Endothelial cell of umbilical vein (primary cell): Measurements from ENCODE around the gene ARPC1B. TPM values are rescaled to one million over a fixed set of nuclear protein-coding genes. Genes with fewer than 3 reads are reported as not detected.

Source experiments
- BruUV-seq: library from RNA; stranded (reverse); fragments of 400-500 nt; replicated peaks from 2 replicates; lab custom pipeline; 2021; lab: Mats Ljungman, UMichigan
- CTCF ChIA-PET: fragments of 300-600, 350-600 bp; sonication (Branson Sonifier 250); formaldehyde crosslinking; loops from one replicate; lab custom pipeline; 2021; ENCODE audit warnings: antibody characterized with exemption, inconsistent platforms; lab: Charles Lee
- POLR2A ChIA-PET: fragments of 300-600, 350-600 bp; sonication (Branson Sonifier 250); formaldehyde crosslinking; loops from one replicate; lab custom pipeline; 2021; ENCODE audit warnings: antibody characterized with exemption, inconsistent platforms; lab: Charles Lee
- DNase-seq: peaks from one replicate; pipeline ENCODE4 v3.0.0-alpha.2; 2011; ENCODE audit warnings: low read depth, low spot score
- FAIRE-seq: peaks from 2 replicates; lab custom pipeline; 2011; peaks lifted over from hg19 to GRCh38; lab: Jason Lieb, UNC
- H2AFZ ChIP-seq: 2 replicates; pipeline ENCODE4 v1.6.0; 2012; ENCODE audit warnings: low read depth, low read length, control low read depth, inconsistent platforms
- H3K27ac ChIP-seq: 2 replicates; pipeline ENCODE4 v1.5.1; 2011; ENCODE audit warnings: low read depth, mild to moderate bottlenecking, control low read depth, low read length, moderate library complexity; ENCODE audit not compliant: insufficient read depth
- H3K27me3 ChIP-seq, 2 experiments: 2 replicates each; pipeline versions ENCODE4 v1.6.0 to v1.6.1; 2011; ENCODE audit warnings: low read length in 2 of 2, mixed read lengths in 1 of 2; ENCODE audit not compliant: control insufficient read depth in 2 of 2, insufficient read depth in 2 of 2
- H3K36me3 ChIP-seq, 2 experiments: 2 replicates in 1 of 2; 3 replicates in 1 of 2; pipeline ENCODE4 v1.5.1; 2011; ENCODE audit warnings: low read length in 2 of 2, mild to moderate bottlenecking in 1 of 2, moderate library complexity in 1 of 2; ENCODE audit not compliant: control insufficient read depth in 2 of 2, insufficient read depth in 2 of 2; ENCODE audit errors: extremely low read depth in 1 of 2
- H3K4me1 ChIP-seq: 3 replicates; pipeline ENCODE4 v1.5.1; 2011; ENCODE audit warnings: mild to moderate bottlenecking, low read length; ENCODE audit not compliant: control insufficient read depth, insufficient read depth; ENCODE audit errors: extremely low read depth
- H3K4me2 ChIP-seq: 2 replicates; pipeline ENCODE4 v1.6.1; 2011; ENCODE audit warnings: low read length, control low read depth, mixed read lengths; ENCODE audit not compliant: insufficient read depth
- H3K4me3 ChIP-seq, 3 experiments: fragments of 200-600 bp in 1 of 3; sonication (generic), shearing (Covaris generic) in 1 of 3; replicated peaks in 1 of 3; 2 replicates each; pipeline ENCODE4 v1.5.1; 2011 to 2016; ENCODE audit warnings: control low read depth in 3 of 3, low read length in 3 of 3, mild to moderate bottlenecking in 2 of 3, inconsistent platforms in 1 of 3, low read depth in 1 of 3, moderate library complexity in 1 of 3; ENCODE audit not compliant: insufficient read depth in 1 of 3
- H3K79me2 ChIP-seq: 2 replicates; pipeline ENCODE4 v1.6.0; 2012; ENCODE audit warnings: low read length, inconsistent platforms; ENCODE audit not compliant: control insufficient read depth, insufficient read depth
- H3K9ac ChIP-seq: replicated peaks from 2 replicates; pipeline ENCODE3; 2011; ENCODE audit warnings: low read length, control low read depth; ENCODE audit not compliant: insufficient read depth; ENCODE audit errors: extremely low read depth
- H3K9me1 ChIP-seq: replicated peaks from 3 replicates; pipeline ENCODE4 v1.6.0; 2011; ENCODE audit warnings: mild to moderate bottlenecking, low read length; ENCODE audit not compliant: control insufficient read depth, insufficient read depth; ENCODE audit errors: extremely low read depth
- H3K9me3 ChIP-seq: replicated peaks from 2 replicates; pipeline ENCODE4 v1.5.1; 2012; ENCODE audit warnings: low read length, inconsistent platforms; ENCODE audit not compliant: control insufficient read depth, insufficient read depth
- H4K20me1 ChIP-seq: replicated peaks from 2 replicates; pipeline ENCODE3; 2011; ENCODE audit warnings: mild to moderate bottlenecking, low read length; ENCODE audit not compliant: control insufficient read depth, insufficient read depth; ENCODE audit errors: extremely low read depth
- EZH2 ChIP-seq: IDR thresholded peaks from 2 replicates; pipeline ENCODE4 v1.6.1; 2012; ENCODE audit warnings: borderline replicate concordance, low read depth, mild to moderate bottlenecking, moderate library complexity, low read length, inconsistent platforms; ENCODE audit not compliant: severe bottlenecking
- FOS ChIP-seq: IDR thresholded peaks from 2 replicates; pipeline ENCODE4 v1.6.1; 2011; ENCODE audit warnings: mild to moderate bottlenecking, low read length, moderate library complexity, borderline replicate concordance; ENCODE audit not compliant: insufficient read depth
- GATA2 ChIP-seq: IDR thresholded peaks from 2 replicates; pipeline ENCODE4 v1.7.0; 2011; ENCODE audit warnings: low read depth, mild to moderate bottlenecking, moderate library complexity, mixed read lengths, low read length; ENCODE audit not compliant: insufficient read length, insufficient read depth
- JUN ChIP-seq: IDR thresholded peaks from 2 replicates; pipeline ENCODE4 v1.6.1; 2011; ENCODE audit warnings: borderline replicate concordance, low read depth; ENCODE audit not compliant: insufficient read length, insufficient read depth
- MYC ChIP-seq: IDR thresholded peaks from one replicate; pipeline ENCODE4 v1.6.1; 2011; ENCODE audit warnings: mild to moderate bottlenecking, low read depth, low read length
- POLR2A ChIP-seq: IDR thresholded peaks from 2 replicates; pipeline ENCODE4 v1.6.1; 2012; ENCODE audit warnings: low read depth, mild to moderate bottlenecking, control low read depth, low read length
- POLR2AphosphoS5 ChIP-seq: IDR thresholded peaks from 2 replicates; pipeline ENCODE4 v1.6.1; 2012; ENCODE audit warnings: low read depth, mild to moderate bottlenecking, control low read depth, low read length, moderate library complexity; ENCODE audit not compliant: insufficient read depth
- dilution Hi-C: fragments of 300-500 bp; cut with MboI; formaldehyde crosslinking; loops from one replicate; pipeline ENCODE4 v1.15.0; 2019; ENCODE audit warnings: low sequenced_read_pairs; ENCODE audit not compliant: extremely low pct_ligation_motif_present
- intact Hi-C: fragments of 100-400 bp; cut with micrococcal nuclease; formaldehyde crosslinking; loops from one replicate; pipeline ENCODE4 v1.10.0; 2022
- polyA plus RNA-seq, 4 experiments: library from polyadenylated mRNA; depleted of rRNA in 3 of 4; stranded (reverse) in 3 of 4; unstranded in 1 of 4; fragments of >200 nt; gene quantifications; 2 replicates each; pipeline versions ENCODE4 v1.2.1 to v1.2.3, GENCODE V29; 2011 to 2012; ENCODE audit warnings: missing spikeins in 1 of 4
- total RNA-seq: library from RNA; stranded (reverse); gene quantifications from 2 replicates; pipeline ENCODE4 v1.2.3, GENCODE V29; 2021
- TF ChIP-seq, protein P1 (sequence below): IDR thresholded peaks from 2 replicates; pipeline ENCODE4 v1.6.1; 2011; ENCODE audit not compliant: insufficient read depth, insufficient read length
- TF ChIP-seq, protein P2 (sequence below), 2 donors: IDR thresholded peaks; 1 replicate in 1 of 2; 2 replicates in 1 of 2; pipeline ENCODE4 v1.5.1; 2011; ENCODE audit warnings: low read length in 2 of 2, mild to moderate bottlenecking in 2 of 2, moderate library complexity in 2 of 2, control low read depth in 1 of 2, inconsistent platforms in 1 of 2, low read depth in 1 of 2; ENCODE audit not compliant: insufficient read depth in 1 of 2; ENCODE audit errors: extremely low read depth in 1 of 2

Gene ARPC1B
- total and polyA plus RNA-seq, 2 donors (not counting 3 experiments of a cell fraction or from before 2014, with no cell fraction given), result 232 to 831 TPM

DNA sequence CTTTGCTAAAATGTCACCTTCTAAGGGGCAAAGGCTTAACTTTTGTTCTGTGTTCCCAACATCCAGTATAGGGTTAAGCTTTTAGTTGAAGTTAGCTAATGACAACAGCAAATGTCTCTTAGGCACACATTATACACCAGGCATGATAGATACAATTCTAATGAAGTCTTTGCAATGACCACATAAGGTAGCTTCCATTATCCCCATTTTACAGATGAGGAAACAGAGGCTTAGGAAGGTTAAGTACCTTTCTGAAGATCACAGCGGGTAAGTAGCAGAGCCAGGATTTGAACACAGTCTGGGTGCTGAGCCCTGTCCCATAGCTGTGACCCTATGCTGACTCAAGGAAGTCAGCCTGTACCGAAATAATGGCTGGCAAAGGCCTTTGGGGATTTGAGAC, 36.1 kb downstream of the ARPC1B start:
- Histone ChIP-seq H3K4me2 (no peak overlapping the region), H3K79me2 (peaks cover 50% of the 10 kb centered on the region), H2AFZ (no peak overlapping the region), H3K9me3 (no peaks in the 10 kb centered on the region), H3K36me3 (peaks cover 9 to 10% of the 10 kb centered on the region in 2 experiments), H3K4me1 (peaks cover 21% of the 10 kb centered on the region), H3K27ac (no peak overlapping the region), H3K9ac (no peak overlapping the region), H3K9me1 (no peaks in the 10 kb centered on the region), H4K20me1 (peaks cover 3% of the 10 kb centered on the region), H3K27me3 (no peaks in the 10 kb centered on the region), H3K4me3 (no peak overlapping the region)
- dilution Hi-C loops (no loop called here), intact Hi-C loops (no loop called here)
- TF ChIP-seq MYC, result no peak
- TF ChIP-seq POLR2A, result no peak
- TF ChIP-seq, protein P1, sequence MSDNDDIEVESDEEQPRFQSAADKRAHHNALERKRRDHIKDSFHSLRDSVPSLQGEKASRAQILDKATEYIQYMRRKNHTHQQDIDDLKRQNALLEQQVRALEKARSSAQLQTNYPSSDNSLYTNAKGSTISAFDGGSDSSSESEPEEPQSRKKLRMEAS, result no peak
- no peak for TF ChIP-seq POLR2AphosphoS5
- no peak for TF ChIP-seq EZH2
- TF ChIP-seq FOS, result no peak
- no peak for TF ChIP-seq JUN
- TF ChIP-seq, protein P2, sequence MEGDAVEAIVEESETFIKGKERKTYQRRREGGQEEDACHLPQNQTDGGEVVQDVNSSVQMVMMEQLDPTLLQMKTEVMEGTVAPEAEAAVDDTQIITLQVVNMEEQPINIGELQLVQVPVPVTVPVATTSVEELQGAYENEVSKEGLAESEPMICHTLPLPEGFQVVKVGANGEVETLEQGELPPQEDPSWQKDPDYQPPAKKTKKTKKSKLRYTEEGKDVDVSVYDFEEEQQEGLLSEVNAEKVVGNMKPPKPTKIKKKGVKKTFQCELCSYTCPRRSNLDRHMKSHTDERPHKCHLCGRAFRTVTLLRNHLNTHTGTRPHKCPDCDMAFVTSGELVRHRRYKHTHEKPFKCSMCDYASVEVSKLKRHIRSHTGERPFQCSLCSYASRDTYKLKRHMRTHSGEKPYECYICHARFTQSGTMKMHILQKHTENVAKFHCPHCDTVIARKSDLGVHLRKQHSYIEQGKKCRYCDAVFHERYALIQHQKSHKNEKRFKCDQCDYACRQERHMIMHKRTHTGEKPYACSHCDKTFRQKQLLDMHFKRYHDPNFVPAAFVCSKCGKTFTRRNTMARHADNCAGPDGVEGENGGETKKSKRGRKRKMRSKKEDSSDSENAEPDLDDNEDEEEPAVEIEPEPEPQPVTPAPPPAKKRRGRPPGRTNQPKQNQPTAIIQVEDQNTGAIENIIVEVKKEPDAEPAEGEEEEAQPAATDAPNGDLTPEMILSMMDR (IDR thresholded peaks at IDR 0.05; ENCODE audit: extremely low read depth in 1 of 2, insufficient read depth in 1 of 2, low read depth in 1 of 2, low read length in 2 of 2), result no peak
- TF ChIP-seq GATA2, result no peak
- DNase-seq (no peak), FAIRE-seq (no peak)
- ChIA-PET POLR2A (no interaction called here), CTCF (no interaction called here)
- no TSS peak for BruUV-seq
